ENCODE data around the gene DOC2A.
A peak's percentile ranks its signal among the peaks of the same experiment; 100 is the strongest.

The DOC2A gene

DNA sequence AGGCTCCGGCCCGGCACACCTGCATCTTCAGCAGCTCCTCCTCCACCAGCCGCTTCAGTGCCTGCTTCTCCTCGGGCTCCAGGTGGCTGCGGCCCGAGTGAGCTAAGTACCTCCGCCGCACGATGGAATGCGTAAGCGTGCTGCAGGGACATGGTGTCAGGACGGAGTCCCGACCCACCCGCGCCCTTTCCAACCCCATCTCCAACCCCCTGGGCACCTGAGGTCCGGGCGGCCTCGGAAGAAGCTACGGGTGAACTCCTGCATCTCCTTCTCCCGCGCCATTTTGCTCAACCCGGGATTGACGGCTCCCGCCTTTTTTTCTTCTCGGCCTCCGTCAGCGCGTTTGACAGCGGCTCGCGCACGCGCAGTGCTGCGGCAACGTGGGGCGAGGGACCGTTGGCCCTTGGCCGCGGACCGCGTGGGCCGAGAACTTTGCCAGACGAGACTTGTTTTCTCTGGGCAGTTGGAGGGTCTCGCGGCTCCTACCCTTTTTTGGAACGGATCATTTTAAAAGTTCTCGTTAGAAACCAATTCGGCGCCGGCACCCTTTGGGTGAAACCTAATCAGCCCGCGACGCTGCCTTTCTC lies 15.4 kb downstream of the DOC2A start, which contains the start of gene HIRIP3:
HIRIP3 (minus strand) TSS at position 294 of the 587 bp plus-strand sequence; CDS start at position 282, 12 bp downstream.
- TF ChIP-seq CTCF (IDR thresholded peaks at IDR 0.05; ENCODE audit: low read depth, low read length) = no peak
- H3K4me3 ChIP-seq (ENCODE audit: low read depth, low read length) = peak within 1 kb of the TSS; percentile 95

- TF ChIP-seq CTCF (IDR thresholded peaks at IDR 0.05; ENCODE audit: low read depth, low read length) = no peak
- peak overlapping the region; percentile 95 for H3K4me3 ChIP-seq (ENCODE audit: low read depth, low read length)
Measured at GRCh38 chr16:29994600-29995323, 16.1 kb downstream of the DOC2A start.

- TF ChIP-seq CTCF (IDR thresholded peaks at IDR 0.05; ENCODE audit: low read depth, low read length) = no peak
- peak overlapping the region; percentile 95 for H3K4me3 ChIP-seq (ENCODE audit: low read depth, low read length)
Measured at GRCh38 chr16:29993903-29994599, 16.8 kb downstream of the DOC2A start.

GRCh38 chr16:29993191-29993902 lies 17.5 kb downstream of the DOC2A start:
- no peak for TF ChIP-seq CTCF (IDR thresholded peaks at IDR 0.05; ENCODE audit: low read depth, low read length)
- no peak overlapping the region for H3K4me3 ChIP-seq (ENCODE audit: low read depth, low read length)

DNA sequence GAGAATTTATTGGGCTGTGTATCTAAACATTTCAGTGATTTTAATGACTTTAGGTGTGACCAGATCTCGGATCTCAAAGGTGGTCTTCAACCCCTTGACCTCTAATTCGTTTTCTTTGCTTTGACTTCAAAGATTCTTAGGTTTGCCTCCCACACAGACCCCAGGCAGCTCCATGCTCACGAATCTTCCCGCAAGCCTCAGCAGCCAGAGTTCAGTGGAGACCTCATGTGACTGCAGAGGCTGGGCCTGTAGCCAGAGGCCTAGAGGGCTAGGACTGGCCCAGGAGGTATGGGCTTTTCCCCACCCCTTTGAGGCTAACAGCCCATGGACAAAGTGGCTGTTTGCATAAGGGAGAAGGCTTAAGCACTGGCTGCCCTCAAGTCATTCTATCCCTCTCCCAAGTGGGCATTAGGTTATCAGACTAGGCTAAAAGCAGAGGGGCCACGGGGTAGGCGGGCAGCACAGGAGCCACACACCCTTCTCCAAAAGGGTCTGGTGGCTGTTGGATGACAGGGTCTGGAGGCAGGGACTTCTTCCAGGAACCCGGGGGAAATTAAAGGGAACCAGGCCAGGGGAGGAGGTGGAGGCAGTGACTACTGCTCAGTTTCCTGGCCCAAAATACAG lies 18.4 kb downstream of the DOC2A start:
- no peak for TF ChIP-seq CTCF (IDR thresholded peaks at IDR 0.05; ENCODE audit: low read depth, low read length)
- no peak overlapping the region for H3K4me3 ChIP-seq (ENCODE audit: low read depth, low read length)

DNA sequence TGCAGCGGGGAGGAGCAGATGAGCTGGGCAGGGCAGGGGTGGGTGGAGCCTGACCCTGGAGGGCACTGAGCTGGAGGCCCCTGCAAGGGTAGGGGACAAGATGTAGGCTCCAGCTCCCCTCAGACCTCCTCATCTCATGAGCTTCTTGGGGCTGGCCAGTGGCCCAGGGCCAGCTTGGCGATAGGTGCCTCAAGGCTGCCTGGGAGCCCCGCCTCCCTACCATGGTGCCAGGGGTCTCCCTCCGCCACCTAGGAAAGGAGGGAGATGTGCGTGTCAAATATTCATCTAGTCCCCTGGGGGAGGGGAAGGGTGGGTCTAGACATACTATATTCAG lies 19.3 kb downstream of the DOC2A start:
- H3K4me3 ChIP-seq (ENCODE audit: low read depth, low read length) = no peak overlapping the region
- no peak for TF ChIP-seq CTCF (IDR thresholded peaks at IDR 0.05; ENCODE audit: low read depth, low read length)
